OCI-M2 (cell line): ENCODE data around the gene CCDC141.

Source experiments
- DNase-seq: peaks from one replicate; lab custom pipeline; 2025; ENCODE audit not compliant: unreplicated experiment; lab: John Stamatoyannopoulos, UW

Gene CCDC141

DNA sequence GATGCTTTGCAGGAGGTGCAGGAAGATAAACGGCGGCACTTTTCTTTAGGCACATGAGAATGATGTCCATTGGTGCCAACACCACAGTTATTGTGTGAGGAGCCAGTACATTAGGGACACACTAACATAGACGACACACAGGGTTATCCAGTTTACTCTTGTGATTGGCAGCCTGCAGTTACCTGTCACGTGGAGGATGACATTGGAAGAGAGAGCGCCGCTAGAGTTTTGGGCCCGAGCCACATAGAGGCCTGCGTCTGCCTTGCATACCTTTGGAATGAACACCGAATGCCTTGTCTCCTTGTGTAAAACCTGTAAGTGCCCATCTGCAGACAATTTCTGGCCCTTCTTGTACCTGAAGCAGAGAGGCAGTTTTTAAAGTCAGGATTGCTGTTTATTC, 215.9 kb downstream of the CCDC141 start:
- no peak for DNase-seq

GRCh38 chr2:178833382-178833781, 216.6 kb downstream of the CCDC141 start:
- no peak for DNase-seq

- DNase-seq = no peak
These were observed 219.5 kb downstream of the CCDC141 start for GRCh38 chr2:178830451-178830850.

GRCh38 chr2:178829981-178830380, 220.0 kb downstream of the CCDC141 start:
- DNase-seq = no peak

DNA sequence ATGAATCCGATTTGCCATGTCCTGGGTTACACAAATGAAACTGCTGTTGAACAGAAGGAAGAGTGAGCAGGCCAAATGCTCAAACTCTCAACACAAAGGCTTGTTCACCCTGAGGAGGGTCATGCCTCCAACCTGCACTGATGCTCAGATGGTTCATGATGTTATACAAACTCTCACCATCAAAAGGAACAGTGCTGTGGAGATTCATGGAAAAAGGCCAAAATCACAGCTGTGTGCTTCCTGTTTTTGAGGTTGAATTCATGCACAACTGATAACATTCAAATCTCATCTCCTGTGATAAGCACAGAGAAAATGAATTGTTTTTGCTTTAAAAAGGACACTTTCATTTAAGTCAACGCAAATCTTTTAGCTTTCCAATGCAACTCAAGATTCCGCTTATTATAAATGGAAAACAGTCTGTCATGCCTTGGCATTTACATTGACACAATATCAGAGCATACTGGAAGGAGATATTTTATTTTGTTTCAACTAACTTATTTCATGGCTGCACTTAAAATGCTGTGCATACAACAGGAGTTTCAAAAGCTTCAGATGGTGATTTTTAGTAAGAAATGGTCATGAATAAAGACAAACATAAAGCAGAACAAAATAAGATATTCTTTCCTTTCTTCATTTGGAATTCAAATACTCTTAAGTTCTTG, 220.5 kb downstream of the CCDC141 start:
- no peak for DNase-seq

GRCh38 chr2:178828486-178828881, 221.5 kb downstream of the CCDC141 start:
- no peak for DNase-seq

DNA sequence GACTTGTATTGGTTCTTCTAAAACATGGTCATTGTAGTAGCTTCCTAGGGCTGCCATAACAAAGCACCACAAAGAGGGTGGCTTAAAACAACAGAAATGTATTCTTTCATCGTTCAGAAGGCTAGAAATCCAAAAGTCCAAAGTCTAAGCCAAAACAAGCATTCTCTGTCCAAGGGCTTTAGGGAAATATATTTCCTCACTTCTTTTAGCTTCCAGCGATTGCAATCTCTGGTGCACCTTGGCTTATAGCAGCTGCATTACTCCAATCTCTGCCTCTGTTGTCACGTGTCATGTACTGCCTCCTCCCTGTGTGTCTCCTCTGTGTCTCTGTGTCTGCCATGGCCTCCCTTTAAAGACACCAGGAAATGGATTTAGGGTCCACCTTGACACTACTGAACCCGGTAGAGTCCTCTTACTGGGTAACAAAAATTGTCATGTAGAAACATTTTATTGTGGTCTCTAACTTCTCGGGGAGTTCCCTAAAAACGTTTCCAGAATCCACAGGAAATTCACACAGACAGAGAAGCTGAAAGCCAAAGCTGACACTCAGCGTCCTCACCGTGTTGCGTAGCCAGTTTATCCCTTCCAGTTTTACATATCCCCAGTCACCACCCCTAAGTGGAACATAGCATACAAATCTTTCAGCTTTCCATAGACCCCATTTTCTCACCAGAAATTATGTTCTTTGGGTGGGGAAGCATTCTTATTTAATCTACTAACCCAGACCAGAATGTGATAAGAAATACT, 222.0 kb downstream of the CCDC141 start:
- no peak for DNase-seq

GRCh38 chr2:178827111-178827510, 222.8 kb downstream of the CCDC141 start:
- DNase-seq = no peak

DNA sequence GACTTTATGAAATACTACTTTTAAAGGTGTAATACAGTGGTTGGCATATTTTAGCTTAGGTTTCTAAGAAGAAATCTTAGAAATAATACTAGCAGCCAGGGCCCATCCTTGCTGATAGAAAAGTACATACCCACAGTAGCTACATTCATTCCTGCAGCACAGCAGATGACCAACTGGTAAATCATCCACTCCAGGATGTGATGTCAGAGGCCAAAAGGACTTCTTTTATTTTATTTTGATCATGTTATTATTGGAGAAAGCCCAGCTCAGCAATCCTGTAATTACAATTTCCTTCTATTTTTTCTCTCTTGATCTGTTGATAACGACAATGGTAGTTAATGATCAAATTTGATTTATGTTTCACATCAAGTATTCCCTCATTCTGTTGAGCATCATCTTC, 224.8 kb downstream of the CCDC141 start:
- DNase-seq = no peak

- DNase-seq = no peak
These were observed 225.8 kb downstream of the CCDC141 start for GRCh38 chr2:178824181-178824580.

DNA sequence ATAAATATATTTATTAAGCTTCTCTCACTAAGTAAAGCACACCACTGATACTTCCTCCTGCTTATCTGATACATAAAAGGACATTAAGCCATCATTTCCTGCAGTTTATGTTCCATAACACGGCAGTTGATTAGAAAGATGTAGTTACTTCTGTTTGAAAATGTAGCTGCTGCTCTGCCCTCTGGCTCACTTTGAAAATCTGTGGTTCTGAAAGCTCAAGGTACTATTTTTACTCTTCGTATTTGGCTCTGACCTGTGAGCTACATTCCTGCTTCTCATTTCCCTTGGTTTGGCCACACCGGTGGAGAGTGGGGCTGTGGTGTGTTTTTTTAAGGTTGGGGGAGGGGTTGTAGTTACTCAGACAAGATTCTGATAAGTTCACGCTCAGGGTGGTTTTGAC, 229.9 kb downstream of the CCDC141 start:
- DNase-seq = no peak

- no peak for DNase-seq
These were observed 230.6 kb downstream of the CCDC141 start for GRCh38 chr2:178819147-178819875.

DNA sequence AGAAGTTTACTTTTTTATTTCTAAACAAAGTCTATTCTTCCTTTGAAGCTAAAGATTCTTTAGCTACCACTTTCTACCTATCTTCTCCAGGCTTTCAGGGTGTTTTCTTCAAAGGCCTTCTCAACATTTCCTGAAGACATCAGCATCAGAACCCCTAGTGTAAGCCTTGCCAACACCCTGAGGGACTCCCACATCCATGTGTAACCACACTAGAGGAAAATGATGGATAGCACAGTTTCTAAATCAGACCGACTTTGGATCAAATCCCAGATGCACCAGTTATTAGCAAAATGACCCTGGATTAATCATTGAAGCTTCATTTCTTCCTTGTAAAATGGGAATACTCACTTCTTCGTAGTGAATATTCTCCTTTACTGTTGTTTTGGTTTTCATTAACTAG, 238.0 kb downstream of the CCDC141 start:
- DNase-seq = no peak

DNA sequence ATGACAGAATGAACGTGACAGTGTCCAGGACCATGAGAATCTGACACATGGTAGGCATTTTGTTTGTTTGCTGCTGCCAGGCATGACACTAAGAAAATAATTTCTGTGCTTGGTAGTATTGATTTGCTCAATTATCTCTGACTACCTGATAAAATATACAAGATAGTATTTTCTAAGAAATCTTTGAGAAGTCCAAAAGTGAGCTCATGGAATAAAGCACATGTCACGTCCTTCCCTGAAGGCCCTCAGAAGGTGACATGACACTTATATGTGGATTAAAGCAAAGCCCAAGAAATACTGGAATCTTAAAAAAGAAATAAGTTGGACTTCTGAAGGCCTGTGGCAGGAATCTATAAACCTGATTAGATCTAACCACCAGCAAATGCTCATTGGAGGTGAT, 238.9 kb downstream of the CCDC141 start:
- DNase-seq = no peak

- no peak for DNase-seq
These were observed 239.5 kb downstream of the CCDC141 start for GRCh38 chr2:178810422-178810821.

DNA sequence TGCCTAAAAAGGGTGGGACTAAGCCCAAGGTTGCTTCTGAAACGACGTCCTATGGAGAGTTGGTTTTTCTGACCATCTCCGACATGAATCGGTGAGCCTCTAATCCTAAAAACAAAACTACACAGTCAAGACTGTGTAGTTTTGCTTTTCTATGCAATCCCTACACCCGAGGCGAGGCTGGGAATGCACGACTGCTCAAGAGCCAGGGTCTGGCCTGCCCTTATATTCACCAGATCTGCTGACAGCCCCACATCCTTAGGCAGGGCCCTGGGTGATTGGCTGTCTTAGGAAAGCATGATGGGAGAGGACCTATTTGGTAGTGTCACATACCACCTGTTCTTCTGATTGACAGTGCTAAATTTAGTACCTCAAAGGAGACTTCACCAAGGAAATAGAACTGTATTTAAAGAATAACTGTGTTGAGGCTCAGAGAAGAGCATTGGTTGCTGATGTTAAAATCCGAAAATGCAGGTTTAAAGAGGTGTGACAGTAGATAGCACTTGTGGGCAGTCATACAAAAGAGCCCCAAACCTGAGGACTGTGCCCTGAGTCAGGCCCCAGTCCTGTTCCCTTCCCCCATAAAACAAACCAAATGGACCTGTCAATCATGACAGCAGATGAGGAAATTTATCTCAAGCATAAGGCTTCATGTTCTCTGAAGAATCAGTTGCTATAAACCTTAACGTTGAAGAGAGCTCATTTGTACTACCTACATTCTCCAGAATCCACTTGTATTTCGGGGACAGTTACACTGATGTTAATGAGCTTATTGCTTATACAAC, 242.5 kb downstream of the CCDC141 start, which contains the start of gene TTN:
Gene TTN, minus strand, starts transcription at position 197 of the 782 bp plus-strand sequence. CDS start 2,781 bp downstream, outside the sequence.
- no peak for DNase-seq

- no peak for DNase-seq
These were observed 243.4 kb downstream of the CCDC141 start for GRCh38 chr2:178806543-178806942.

GRCh38 chr2:178805457-178805856, 244.5 kb downstream of the CCDC141 start:
- no peak for DNase-seq

DNA sequence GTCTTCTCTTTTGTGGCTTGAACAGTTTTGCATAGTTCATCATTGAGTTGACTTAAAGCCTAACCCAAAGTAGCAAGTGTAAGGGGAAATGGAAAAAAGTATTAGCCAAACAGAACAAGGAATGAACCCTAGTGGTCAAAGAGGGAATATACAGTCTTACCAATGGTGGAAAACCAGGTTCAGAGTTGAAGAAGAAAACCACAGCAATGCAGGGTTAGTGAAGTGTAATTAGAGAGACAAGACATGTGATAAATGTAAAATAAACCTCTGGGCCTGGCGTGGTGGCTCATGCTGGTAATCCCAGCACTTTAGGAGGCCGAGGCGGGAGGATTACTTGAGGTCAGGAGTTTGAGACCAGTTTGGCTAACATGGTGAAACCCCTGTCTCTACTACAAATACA, 245.1 kb downstream of the CCDC141 start:
- no peak for DNase-seq

- DNase-seq = no peak
These were observed 249.4 kb downstream of the CCDC141 start for GRCh38 chr2:178800510-178800909.

DNA sequence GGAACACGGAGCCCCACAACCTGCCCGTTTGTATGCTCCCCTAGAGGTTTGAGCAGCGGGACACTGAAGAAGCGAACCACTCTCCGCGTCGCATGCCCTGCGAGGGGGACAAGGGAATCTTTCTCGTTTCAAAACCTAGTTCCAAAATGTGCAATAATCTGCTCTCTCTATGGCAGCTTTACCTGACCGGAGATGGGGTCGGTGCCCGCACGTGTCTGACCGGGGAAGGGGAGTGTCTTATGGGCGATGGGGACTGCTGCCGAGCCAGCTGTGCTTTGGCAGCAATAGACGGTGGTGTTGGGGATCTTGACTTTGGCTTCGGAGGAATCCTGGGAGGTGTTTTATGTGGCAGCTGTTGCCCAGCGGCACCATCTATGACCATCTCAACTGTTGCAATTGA, 250.6 kb downstream of the CCDC141 start:
- no peak for DNase-seq
